ENCODE results near the gene SNX21. TPM values are rescaled to one million over a fixed set of nuclear protein-coding genes. Genes with fewer than 3 reads are reported as not detected.
A peak's percentile ranks its signal among the peaks of the same experiment; 100 is the strongest.
"Not testable (repeated sequence)": the region's sequence is repeated elsewhere in the genome, so short reads cannot be mapped to it uniquely, and the experiment has no call there.

SNX21 gene
- total and polyA plus RNA-seq, 12 donors, result 15.4 to 27.0 (median 18.5) TPM

GRCh38 chr20:45796337-45797065 lies 37.1 kb upstream of the SNX21 start:
- peak overlapping the region in 4 of 10 donors; percentile 26 to 39 (median 32) for H3K27ac ChIP-seq
- peaks cover 5 to 43% (median 13%) of the 10 kb centered on the region in 9 donors for H3K4me1 ChIP-seq
- DNase-seq (no peak), ATAC-seq (peak in 2 of 8 donors; percentile 52 to 56)
- peaks cover 0 to 58% (median 25%) of the 10 kb centered on the region in 9 donors for H3K36me3 ChIP-seq
- no peak overlapping the region for H3K4me3 ChIP-seq
- WGBS, 2 donors, result 88 to 93% methylated on average over 11 of the region's 11 CpGs
- TF ChIP-seq, protein P1, sequence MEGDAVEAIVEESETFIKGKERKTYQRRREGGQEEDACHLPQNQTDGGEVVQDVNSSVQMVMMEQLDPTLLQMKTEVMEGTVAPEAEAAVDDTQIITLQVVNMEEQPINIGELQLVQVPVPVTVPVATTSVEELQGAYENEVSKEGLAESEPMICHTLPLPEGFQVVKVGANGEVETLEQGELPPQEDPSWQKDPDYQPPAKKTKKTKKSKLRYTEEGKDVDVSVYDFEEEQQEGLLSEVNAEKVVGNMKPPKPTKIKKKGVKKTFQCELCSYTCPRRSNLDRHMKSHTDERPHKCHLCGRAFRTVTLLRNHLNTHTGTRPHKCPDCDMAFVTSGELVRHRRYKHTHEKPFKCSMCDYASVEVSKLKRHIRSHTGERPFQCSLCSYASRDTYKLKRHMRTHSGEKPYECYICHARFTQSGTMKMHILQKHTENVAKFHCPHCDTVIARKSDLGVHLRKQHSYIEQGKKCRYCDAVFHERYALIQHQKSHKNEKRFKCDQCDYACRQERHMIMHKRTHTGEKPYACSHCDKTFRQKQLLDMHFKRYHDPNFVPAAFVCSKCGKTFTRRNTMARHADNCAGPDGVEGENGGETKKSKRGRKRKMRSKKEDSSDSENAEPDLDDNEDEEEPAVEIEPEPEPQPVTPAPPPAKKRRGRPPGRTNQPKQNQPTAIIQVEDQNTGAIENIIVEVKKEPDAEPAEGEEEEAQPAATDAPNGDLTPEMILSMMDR (IDR thresholded peaks at IDR 0.05), result no peak
- no peaks in the 10 kb centered on the region for H3K9me3 ChIP-seq
- intact Hi-C loops (cut with DNase I), result loop anchor here in 1 of 10 donors (10.0 kb wide), 1 partner anchor 832 kb away; the partner anchor contains the start of genes STK4 and TOMM34
- H3K27me3 ChIP-seq, result no peaks in the 10 kb centered on the region

GRCh38 chr20:45797510-45797909 lies 36.1 kb upstream of the SNX21 start:
- not testable (repeated sequence) for DNase-seq, ATAC-seq, H3K4me3 ChIP-seq, H3K9me3 ChIP-seq, H3K27ac ChIP-seq, H3K27me3 ChIP-seq
- intact Hi-C loops (cut with DNase I), result loop anchor here in 1 of 10 donors (10.0 kb wide), 1 partner anchor 833 kb away; the partner anchor contains the start of genes STK4 and TOMM34
- Histone ChIP-seq H3K36me3 (peaks cover 0 to 68% (median 34%) of the 10 kb centered on the region in 9 donors), H3K4me1 (peaks cover 0 to 40% (median 10%) of the 10 kb centered on the region in 9 donors)
- WGBS, 2 donors, result no CpG with 5 or more reads among the region's 1 CpG

DNA sequence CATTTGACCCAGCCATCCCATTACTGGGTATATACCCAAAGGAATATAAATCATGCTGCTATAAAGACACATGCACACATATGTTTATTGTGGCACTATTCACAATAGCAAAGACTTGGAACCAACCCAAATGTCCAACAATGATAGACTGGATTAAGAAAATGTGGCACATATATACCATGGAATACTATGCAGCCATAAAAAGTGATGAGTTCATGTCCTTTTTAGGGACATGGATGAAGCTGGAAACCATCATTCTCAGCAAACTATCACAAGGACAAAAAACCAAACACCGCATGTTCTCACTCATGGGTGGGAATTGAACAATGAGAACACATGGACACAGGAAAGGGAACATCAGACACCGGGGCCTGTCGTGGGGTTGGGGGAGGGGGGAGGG lies 35.6 kb upstream of the SNX21 start:
- not testable (repeated sequence) for H3K27ac ChIP-seq, DNase-seq, ATAC-seq, H3K4me3 ChIP-seq, H3K9me3 ChIP-seq, H3K27me3 ChIP-seq
- Histone ChIP-seq H3K4me1 (peaks cover 0 to 36% (median 6%) of the 10 kb centered on the region in 9 donors), H3K36me3 (peaks cover 0 to 72% (median 38%) of the 10 kb centered on the region in 9 donors)
- intact Hi-C loops (cut with DNase I), result loop anchor here in 1 of 10 donors (10.0 kb wide), 1 partner anchor 833 kb away; the partner anchor contains the start of genes STK4 and TOMM34
- 91 to 95% methylated on average over 3 of the region's 3 CpGs for WGBS, 2 donors

- H3K27ac ChIP-seq, result peak overlapping the region in 1 of 10 donors; percentile 6
- DNase-seq, result peak in 1 of 2 donors; percentile 61
Observed at GRCh38 chr20:45798935-45799642, 34.5 kb upstream of the SNX21 start.

More at GRCh38 chr20:45798935-45799642, 34.5 kb upstream of the SNX21 start:
- no peaks in the 10 kb centered on the region for H3K9me3 ChIP-seq
- TF ChIP-seq, protein P1 (IDR thresholded peaks at IDR 0.05), result peak; percentile 48 to 82 (median 71)
- peaks cover 0 to 27% (median 4%) of the 10 kb centered on the region in 9 donors for H3K4me1 ChIP-seq
- no peak overlapping the region for H3K4me3 ChIP-seq
- ATAC-seq, result peak; percentile 55 to 86 (median 70)
- H3K27me3 ChIP-seq, result no peaks in the 10 kb centered on the region
- peaks cover 0 to 76% (median 49%) of the 10 kb centered on the region in 9 donors for H3K36me3 ChIP-seq
- 28 to 32% methylated on average over 4 of the region's 4 CpGs for WGBS, 2 donors
- intact Hi-C loops (cut with DNase I), result loop anchor here in 1 of 10 donors (10.0 kb wide), 1 partner anchor 834 kb away; the partner anchor contains the start of genes STK4 and TOMM34

All from heart right ventricle (tissue), 16 donors.